Measurements from ENCODE around the gene COG5. TPM values are rescaled to one million over a fixed set of nuclear protein-coding genes. Genes with fewer than 3 reads are reported as not detected.

Gene COG5
- total and polyA plus RNA-seq, 2 of the 4 experiments (the other 2 are of a cell fraction) = 18.5 to 27.4 TPM

DNA sequence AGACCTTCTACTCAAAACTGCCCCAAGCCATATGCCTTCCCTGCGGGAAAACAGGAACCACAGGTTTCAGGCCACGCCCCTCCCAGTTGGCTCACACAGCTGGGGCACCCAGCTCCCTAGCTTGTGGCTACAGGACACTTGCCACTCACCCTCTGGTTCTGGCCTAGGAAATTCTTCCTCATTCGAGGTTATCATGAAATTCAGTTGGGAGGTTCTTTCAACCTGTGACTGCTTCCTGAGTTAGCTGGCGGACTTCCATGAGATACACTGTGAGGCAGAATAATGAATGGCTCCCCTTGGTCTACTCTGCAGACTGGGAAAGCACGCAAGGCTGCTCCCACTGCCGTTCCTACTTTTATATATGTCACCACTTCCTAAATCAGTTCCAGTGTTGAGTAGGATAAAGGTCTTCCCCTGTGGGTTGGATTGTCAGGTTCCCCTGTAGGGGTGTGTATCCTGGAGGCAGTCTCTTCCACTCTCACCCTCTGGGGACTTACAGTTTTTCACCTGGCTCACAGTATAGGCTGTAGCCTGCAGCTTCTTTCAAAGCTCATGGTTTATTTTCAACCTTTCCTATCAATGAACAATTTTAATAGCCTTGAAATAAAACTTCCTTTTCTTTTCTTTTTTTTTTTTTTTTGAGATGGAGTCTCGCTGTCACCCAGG, 56.9 kb downstream of the COG5 start:
- Histone ChIP-seq H2BK15ac (ENCODE audit: low read depth, low read length) (no peak overlapping the region), H3K23ac (ENCODE audit: low read depth, low read length) (no peak overlapping the region), H4K8ac (ENCODE audit: low read depth in 2 of 2, low read length in 2 of 2) (no peak overlapping the region), H2AK5ac (ENCODE audit: low read depth, low read length) (no peak overlapping the region), H3K56ac (ENCODE audit: extremely low read depth, insufficient read depth, low read length) (no peak overlapping the region), H3K36me3 (ENCODE audit: control insufficient read depth, insufficient read depth, low read length) (no peaks in the 10 kb centered on the region), H3K4me2 (ENCODE audit: low read depth, low read length) (no peak overlapping the region), H3K9ac (ENCODE audit: low read depth, low read length) (no peak overlapping the region), H2AFZ (replicated peaks; ENCODE audit: low read length, poor library complexity) (no peak overlapping the region), H3K27ac (ENCODE audit: insufficient read depth, low read length) (no peak overlapping the region), H3K14ac (replicated peaks; ENCODE audit: low read depth, low read length) (no peak overlapping the region), H4K20me1 (ENCODE audit: insufficient read depth, low read length) (0 out of 2 replicates have a peak, but pooled peaks cover 11% of the 10 kb centered on the region), H3K9me3 (ENCODE audit: control insufficient read depth, insufficient read depth, low read length) (peaks cover 2% of the 10 kb centered on the region; the same call in 1 of the 2 replicates), H3K4me1 (ENCODE audit: control insufficient read depth, insufficient read depth, low read length) (peaks cover 3% of the 10 kb centered on the region; the same call in 1 of the 2 replicates), H3K27me3 (ENCODE audit: control insufficient read depth, insufficient read depth, low read length) (no peaks in the 10 kb centered on the region), H3K9me1 (ENCODE audit: insufficient read depth, low read length) (peaks cover 2% of the 10 kb centered on the region; the same call in 1 of the 2 replicates), H3K4ac (ENCODE audit: low read depth, low read length) (no peak overlapping the region), H2BK5ac (ENCODE audit: low read depth, low read length, poor library complexity, severe bottlenecking) (no peak overlapping the region), H3K4me3 (ENCODE audit: insufficient read depth, low read depth, low read length) (no peak overlapping the region), H2BK120ac (ENCODE audit: low read depth, low read length) (no peak overlapping the region), H4K5ac (ENCODE audit: low read depth, low read length) (no peak overlapping the region), H2BK20ac (ENCODE audit: low read depth, low read length) (no peak overlapping the region), H3K18ac (ENCODE audit: low read depth, low read length) (no peak overlapping the region), H3K79me1 (ENCODE audit: low read depth in 1 of 2, low read length in 2 of 2) (peaks cover 14 to 15% of the 10 kb centered on the region in 2 experiments), H4K91ac (ENCODE audit: insufficient read depth, low read depth, low read length) (no peak overlapping the region), H2AK9ac (replicated peaks; ENCODE audit: low read depth, low read length, poor library complexity) (no peak overlapping the region)
- ATAC-seq (ENCODE audit: low read depth) = no peak
- ChIA-PET CTCF (no interaction called here), POLR2A (ENCODE audit: unreplicated experiment) (interaction anchor here (0.6 kb wide), 1 partner anchor 66 kb away, joined by 7 read pairs; no protein-coding TSS in a partner anchor)
- WGBS, 2 experiments (ENCODE audit: extremely low coverage in 2 of 2, insufficient read length in 1 of 2) = 100% methylated on average over 1 of the region's 7 CpGs; no CpG with 5 or more reads in 1 of the 2 experiments
- TF ChIP-seq RFX5 (IDR thresholded peaks at IDR 0.05; ENCODE audit: low read depth, low read length) (no peak), RAD21 (IDR thresholded peaks at IDR 0.05; ENCODE audit: low read length) (no peak), POLR2A (IDR thresholded peaks at IDR 0.05; ENCODE audit: low read depth, low read length) (no peak), MAFK (IDR thresholded peaks at IDR 0.05; ENCODE audit: low read depth, low read length) (no peak), FOS (IDR thresholded peaks at IDR 0.05; ENCODE audit: low read depth, low read length) (no peak), MAZ (IDR thresholded peaks at IDR 0.05; ENCODE audit: borderline replicate concordance, low read depth, low read length) (no peak), NFE2L2 (IDR thresholded peaks at IDR 0.05; ENCODE audit: low read depth, low read length) (no peak), SMC3 (IDR thresholded peaks at IDR 0.05; ENCODE audit: low read depth, low read length) (no peak), MXI1 (IDR thresholded peaks at IDR 0.05; ENCODE audit: borderline replicate concordance, low read depth, low read length) (no peak), CEBPB (IDR thresholded peaks at IDR 0.05; ENCODE audit: low read depth, low read length) (no peak), BHLHE40 (IDR thresholded peaks at IDR 0.05; ENCODE audit: low read depth, low read length) (no peak), RCOR1 (IDR thresholded peaks at IDR 0.05; ENCODE audit: insufficient replicate concordance, low read length) (no peak), CHD1 (IDR thresholded peaks at IDR 0.05; ENCODE audit: low read depth, low read length) (no peak)
- TF ChIP-seq, protein P1, sequence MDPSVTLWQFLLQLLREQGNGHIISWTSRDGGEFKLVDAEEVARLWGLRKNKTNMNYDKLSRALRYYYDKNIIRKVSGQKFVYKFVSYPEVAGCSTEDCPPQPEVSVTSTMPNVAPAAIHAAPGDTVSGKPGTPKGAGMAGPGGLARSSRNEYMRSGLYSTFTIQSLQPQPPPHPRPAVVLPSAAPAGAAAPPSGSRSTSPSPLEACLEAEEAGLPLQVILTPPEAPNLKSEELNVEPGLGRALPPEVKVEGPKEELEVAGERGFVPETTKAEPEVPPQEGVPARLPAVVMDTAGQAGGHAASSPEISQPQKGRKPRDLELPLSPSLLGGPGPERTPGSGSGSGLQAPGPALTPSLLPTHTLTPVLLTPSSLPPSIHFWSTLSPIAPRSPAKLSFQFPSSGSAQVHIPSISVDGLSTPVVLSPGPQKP (IDR thresholded peaks at IDR 0.05; ENCODE audit: borderline replicate concordance, low read depth, low read length) = no peak
- TF ChIP-seq, protein P2, sequence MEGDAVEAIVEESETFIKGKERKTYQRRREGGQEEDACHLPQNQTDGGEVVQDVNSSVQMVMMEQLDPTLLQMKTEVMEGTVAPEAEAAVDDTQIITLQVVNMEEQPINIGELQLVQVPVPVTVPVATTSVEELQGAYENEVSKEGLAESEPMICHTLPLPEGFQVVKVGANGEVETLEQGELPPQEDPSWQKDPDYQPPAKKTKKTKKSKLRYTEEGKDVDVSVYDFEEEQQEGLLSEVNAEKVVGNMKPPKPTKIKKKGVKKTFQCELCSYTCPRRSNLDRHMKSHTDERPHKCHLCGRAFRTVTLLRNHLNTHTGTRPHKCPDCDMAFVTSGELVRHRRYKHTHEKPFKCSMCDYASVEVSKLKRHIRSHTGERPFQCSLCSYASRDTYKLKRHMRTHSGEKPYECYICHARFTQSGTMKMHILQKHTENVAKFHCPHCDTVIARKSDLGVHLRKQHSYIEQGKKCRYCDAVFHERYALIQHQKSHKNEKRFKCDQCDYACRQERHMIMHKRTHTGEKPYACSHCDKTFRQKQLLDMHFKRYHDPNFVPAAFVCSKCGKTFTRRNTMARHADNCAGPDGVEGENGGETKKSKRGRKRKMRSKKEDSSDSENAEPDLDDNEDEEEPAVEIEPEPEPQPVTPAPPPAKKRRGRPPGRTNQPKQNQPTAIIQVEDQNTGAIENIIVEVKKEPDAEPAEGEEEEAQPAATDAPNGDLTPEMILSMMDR (conservative IDR thresholded peaks at IDR 0.05; ENCODE audit: low read depth, low read length) = no peak
- TF ChIP-seq, protein P3, sequence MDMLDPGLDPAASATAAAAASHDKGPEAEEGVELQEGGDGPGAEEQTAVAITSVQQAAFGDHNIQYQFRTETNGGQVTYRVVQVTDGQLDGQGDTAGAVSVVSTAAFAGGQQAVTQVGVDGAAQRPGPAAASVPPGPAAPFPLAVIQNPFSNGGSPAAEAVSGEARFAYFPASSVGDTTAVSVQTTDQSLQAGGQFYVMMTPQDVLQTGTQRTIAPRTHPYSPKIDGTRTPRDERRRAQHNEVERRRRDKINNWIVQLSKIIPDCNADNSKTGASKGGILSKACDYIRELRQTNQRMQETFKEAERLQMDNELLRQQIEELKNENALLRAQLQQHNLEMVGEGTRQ (IDR thresholded peaks at IDR 0.05; ENCODE audit: low read depth, low read length) = no peak
- dilution Hi-C loops (cut with HindIII; ENCODE audit: low sequenced_read_pairs, unreplicated experiment) = no loop called here
- intact Hi-C loops (cut with micrococcal nuclease) = no loop called here
- DNase-seq = peak; percentile 2
- no TSS peak for BruUV-seq (replicated peaks)
- in situ Hi-C loops (cut with MboI; ENCODE audit: low sequenced_read_pairs) = no loop called here

Data from IMR-90 (cell line).